Activated T-cell treated with anti-CD3 and anti-CD28 coated beads, Interleukin-2, amount 50 U/mL, for 4 hours (primary cell): Measurements from ENCODE around the gene TPM1. TPM values are rescaled to one million over a fixed set of nuclear protein-coding genes. Genes with fewer than 3 reads are reported as not detected.
A peak's percentile ranks its signal among the peaks of the same experiment; 100 is the strongest.
"Not testable (repeated sequence)": the region's sequence is repeated elsewhere in the genome, so short reads cannot be mapped to it uniquely, and the experiment has no call there.

ENCODE experiments used
- ATAC-seq, 2 donors: fragments of 200-7000 bp; cut with Tn5 transposase; one replicate each; pipeline ENCODE4 v1.10.0; 2021
- DNase-seq: peaks from one replicate; pipeline ENCODE4 v3.0.0-alpha.2; 2020
- H3K27me3 Mint-ChIP-seq: one replicate; pipeline ENCODE4 v1.8.0; 2021; ENCODE audit warnings: low read depth, mixed read lengths
- H3K36me3 Mint-ChIP-seq: one replicate; pipeline ENCODE4 v1.8.0; 2022; ENCODE audit warnings: mixed read lengths; ENCODE audit not compliant: insufficient read depth
- H3K4me1 Mint-ChIP-seq: one replicate; pipeline ENCODE4 v1.8.0; 2021; ENCODE audit warnings: low read depth, mixed read lengths
- H3K4me3 Mint-ChIP-seq: one replicate; pipeline ENCODE4 v1.8.0; 2021; ENCODE audit warnings: mild to moderate bottlenecking, moderate library complexity, mixed read lengths
- H3K9me3 Mint-ChIP-seq: one replicate; pipeline ENCODE4 v1.8.0; 2021; ENCODE audit warnings: mixed read lengths
- total RNA-seq, 3 donors: library from RNA; stranded (reverse); gene quantifications; one replicate each; pipeline ENCODE4 v1.2.1, GENCODE V29; 2021

Gene TPM1
- total RNA-seq: 10 to 100 TPM in 1 of 3 donors, 1 to 10 TPM in 2; 9.5 to 11.4 (median 9.5) TPM

DNA sequence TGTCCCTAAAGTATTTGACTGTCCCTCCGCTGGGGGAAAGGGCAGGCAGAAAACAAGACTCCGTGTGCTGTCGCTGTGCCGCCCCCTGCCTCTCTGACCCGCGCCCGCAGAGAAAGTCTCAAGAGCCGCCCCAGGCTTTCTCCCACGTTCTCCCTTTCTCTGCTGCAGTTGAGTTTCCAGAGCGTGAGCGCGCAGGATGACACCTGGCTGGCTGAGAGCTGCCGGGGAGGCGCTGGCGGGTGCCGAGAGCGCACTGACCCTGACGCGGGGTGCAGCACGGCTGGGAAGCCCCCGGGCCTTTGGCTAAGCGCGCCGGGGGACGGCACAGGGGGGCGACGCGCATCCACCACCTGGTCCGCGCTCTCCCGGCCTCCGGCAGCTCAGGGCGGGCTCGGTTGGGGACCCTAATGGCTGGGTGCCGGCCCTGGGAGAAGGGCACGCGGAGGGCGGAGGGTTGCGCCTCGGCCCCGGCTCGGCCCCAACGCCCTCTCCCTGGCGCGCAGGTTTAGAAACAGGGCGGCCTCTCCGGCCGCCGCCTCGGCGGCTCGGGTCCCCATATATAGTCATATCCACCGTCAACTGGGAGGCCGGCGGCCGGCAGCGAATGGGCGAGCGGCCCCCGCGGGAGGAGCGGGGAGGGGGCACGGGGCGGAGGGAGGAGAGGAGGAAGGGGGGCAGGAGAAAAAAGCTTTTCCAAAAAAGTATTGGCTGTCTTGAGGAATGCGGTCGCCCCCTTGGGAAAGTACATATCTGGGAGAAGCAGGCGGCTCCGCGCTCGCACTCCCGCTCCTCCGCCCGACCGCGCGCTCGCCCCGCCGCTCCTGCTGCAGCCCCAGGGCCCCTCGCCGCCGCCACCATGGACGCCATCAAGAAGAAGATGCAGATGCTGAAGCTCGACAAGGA lies at the start of gene TPM1:
TPM1 (plus strand) TSS at position 774 of the 903 bp plus-strand sequence; CDS start at position 857, 83 bp downstream.
- Mint-ChIP-seq H3K36me3 (no peaks in the 10 kb centered on the region), H3K9me3 (no peaks in the 10 kb centered on the region), H3K4me3 (peak within 1 kb of the TSS; percentile 71), H3K4me1 (peaks cover 8% of the 10 kb centered on the region), H3K27me3 (peaks cover 62% of the 10 kb centered on the region)
- ATAC-seq: peak; percentile 54 to 57
- DNase-seq: no peak

GRCh38 chr15:62993066-62993465 lies 49.5 kb upstream of the TPM1 start:
- no peaks in the 10 kb centered on the region for H3K36me3 Mint-ChIP-seq
- H3K4me1 Mint-ChIP-seq: no peaks in the 10 kb centered on the region
- peaks cover 24% of the 10 kb centered on the region for H3K27me3 Mint-ChIP-seq
- ATAC-seq (no peak), DNase-seq (no peak)
- no peaks in the 10 kb centered on the region for H3K9me3 Mint-ChIP-seq
- H3K4me3 Mint-ChIP-seq: no peak overlapping the region

DNA sequence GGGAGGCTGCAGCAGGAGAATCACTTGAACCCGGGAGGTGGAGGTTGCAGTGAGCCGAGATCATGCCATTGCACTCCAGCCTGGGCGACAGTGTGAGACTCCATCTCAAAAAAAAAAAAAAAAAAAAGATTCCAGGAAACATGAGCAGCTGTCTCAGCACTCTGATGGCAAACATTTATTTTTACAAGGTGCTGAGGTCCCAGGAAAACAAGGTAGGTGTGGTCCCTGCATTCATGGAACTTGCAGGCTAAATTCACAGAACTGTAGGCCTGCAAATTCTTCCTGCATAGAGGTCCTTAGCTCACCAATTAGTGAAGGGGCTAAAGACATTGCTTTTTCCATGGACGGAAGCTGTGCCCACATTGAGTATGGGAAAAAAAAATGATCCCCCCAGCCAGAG lies 48.9 kb upstream of the TPM1 start:
- peaks cover 20% of the 10 kb centered on the region for H3K27me3 Mint-ChIP-seq
- not testable (repeated sequence) for DNase-seq, H3K4me1 Mint-ChIP-seq, H3K9me3 Mint-ChIP-seq, H3K36me3 Mint-ChIP-seq, H3K4me3 Mint-ChIP-seq, ATAC-seq

GRCh38 chr15:62994439-62994838 lies 48.1 kb upstream of the TPM1 start:
- peaks cover 15% of the 10 kb centered on the region for H3K27me3 Mint-ChIP-seq
- DNase-seq (no peak), ATAC-seq (no peak)
- no peaks in the 10 kb centered on the region for H3K36me3 Mint-ChIP-seq
- H3K4me1 Mint-ChIP-seq: no peaks in the 10 kb centered on the region
- H3K4me3 Mint-ChIP-seq: no peak overlapping the region
- H3K9me3 Mint-ChIP-seq: no peaks in the 10 kb centered on the region

DNA sequence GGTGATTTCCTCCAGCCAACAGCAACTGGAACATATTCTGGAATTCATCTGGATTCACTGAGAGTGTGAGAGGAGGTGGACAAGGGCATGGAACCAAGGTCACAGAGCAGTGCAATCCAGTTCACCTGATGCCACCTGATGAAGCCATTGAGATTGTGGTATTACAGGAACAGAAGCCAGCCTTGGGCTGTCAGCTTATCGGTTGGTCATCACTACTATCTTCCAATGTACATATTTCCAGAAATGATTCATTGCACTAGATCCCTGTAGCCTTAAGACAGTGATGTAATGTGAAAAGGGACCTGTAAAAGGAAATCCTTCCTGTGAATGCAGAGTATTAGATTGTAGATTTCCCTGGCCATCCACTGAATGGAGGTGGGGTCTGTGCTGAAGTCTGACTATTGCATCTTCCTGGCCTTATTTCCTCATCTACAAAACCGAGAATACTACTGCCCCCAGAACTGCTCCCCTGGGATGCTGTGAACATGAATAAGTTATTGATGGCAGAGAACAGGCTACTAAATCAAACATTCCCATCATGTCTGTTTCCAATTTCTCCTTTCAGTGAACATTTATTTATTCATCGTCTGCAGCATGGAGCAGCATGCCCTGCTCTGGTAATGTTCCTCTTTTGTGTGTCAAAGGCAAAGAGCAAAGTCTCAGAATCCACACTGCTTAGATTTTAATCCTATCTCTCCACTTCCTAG lies 47.4 kb upstream of the TPM1 start:
- Mint-ChIP-seq H3K9me3 (no peaks in the 10 kb centered on the region), H3K36me3 (no peaks in the 10 kb centered on the region), H3K27me3 (peaks cover 11% of the 10 kb centered on the region), H3K4me3 (no peak overlapping the region), H3K4me1 (no peaks in the 10 kb centered on the region)
- no peak for ATAC-seq
- DNase-seq: no peak

DNA sequence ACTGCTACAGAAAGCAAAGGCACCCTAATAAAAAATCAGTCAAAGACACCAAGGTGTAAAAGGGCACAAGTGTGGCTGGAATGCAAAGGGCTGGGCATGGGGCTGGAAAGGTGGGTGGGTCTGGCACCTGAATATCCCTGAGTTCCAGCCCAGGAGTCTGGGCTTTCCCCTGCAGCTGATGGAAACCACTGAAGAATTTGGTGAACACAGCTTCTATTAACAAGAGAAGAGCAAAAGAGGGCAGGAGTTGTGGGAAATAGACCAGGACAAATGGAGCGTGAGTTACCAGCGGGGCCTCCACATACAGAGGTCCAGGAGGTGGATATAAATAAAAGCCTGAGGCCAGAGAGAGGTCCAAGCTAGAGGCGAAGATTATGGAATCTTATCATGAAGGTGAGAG lies 45.1 kb upstream of the TPM1 start:
- H3K36me3 Mint-ChIP-seq: no peaks in the 10 kb centered on the region
- H3K4me3 Mint-ChIP-seq: no peak overlapping the region
- H3K9me3 Mint-ChIP-seq: no peaks in the 10 kb centered on the region
- H3K27me3 Mint-ChIP-seq: peaks cover 9% of the 10 kb centered on the region
- ATAC-seq (no peak), DNase-seq (no peak)
- H3K4me1 Mint-ChIP-seq: no peaks in the 10 kb centered on the region

DNA sequence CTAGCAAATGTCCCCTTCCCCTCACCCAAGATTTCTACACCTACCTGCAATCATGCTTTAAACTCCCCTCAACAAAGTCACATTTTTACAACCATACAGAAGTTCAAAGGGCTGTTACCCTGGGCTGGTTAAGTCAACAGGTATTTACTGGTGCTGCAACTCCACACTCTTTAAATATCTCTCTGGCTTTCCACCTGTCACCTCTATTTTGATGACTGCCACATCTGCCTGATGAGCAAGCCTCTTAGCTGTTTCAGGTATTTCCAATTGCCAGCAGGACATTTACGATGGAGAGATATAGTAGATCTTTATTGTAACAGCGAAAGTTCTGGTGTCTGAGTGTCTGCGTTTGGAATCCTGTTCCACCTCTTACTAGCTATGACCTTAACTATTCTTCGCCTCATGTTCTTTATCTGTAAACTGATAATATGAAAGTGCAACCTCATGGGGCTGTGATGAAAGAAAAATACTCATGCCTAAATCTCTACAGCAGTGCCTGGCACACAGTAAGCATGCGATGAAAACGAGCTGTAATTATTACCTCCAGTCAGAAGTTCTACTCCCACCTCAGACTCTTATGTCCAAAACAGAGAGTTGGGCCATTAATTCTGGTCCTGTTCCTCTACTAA lies 44.2 kb upstream of the TPM1 start:
- no peak for ATAC-seq
- H3K4me1 Mint-ChIP-seq: no peaks in the 10 kb centered on the region
- no peak for DNase-seq
- no peaks in the 10 kb centered on the region for H3K36me3 Mint-ChIP-seq
- H3K27me3 Mint-ChIP-seq: peaks cover 4% of the 10 kb centered on the region
- no peaks in the 10 kb centered on the region for H3K9me3 Mint-ChIP-seq
- H3K4me3 Mint-ChIP-seq: no peak overlapping the region

GRCh38 chr15:62999178-62999577 lies 43.4 kb upstream of the TPM1 start:
- DNase-seq (no peak), ATAC-seq (no peak)
- H3K4me3 Mint-ChIP-seq: no peak overlapping the region
- H3K27me3 Mint-ChIP-seq: peaks cover 4% of the 10 kb centered on the region
- no peaks in the 10 kb centered on the region for H3K36me3 Mint-ChIP-seq
- H3K9me3 Mint-ChIP-seq: no peaks in the 10 kb centered on the region
- no peaks in the 10 kb centered on the region for H3K4me1 Mint-ChIP-seq

DNA sequence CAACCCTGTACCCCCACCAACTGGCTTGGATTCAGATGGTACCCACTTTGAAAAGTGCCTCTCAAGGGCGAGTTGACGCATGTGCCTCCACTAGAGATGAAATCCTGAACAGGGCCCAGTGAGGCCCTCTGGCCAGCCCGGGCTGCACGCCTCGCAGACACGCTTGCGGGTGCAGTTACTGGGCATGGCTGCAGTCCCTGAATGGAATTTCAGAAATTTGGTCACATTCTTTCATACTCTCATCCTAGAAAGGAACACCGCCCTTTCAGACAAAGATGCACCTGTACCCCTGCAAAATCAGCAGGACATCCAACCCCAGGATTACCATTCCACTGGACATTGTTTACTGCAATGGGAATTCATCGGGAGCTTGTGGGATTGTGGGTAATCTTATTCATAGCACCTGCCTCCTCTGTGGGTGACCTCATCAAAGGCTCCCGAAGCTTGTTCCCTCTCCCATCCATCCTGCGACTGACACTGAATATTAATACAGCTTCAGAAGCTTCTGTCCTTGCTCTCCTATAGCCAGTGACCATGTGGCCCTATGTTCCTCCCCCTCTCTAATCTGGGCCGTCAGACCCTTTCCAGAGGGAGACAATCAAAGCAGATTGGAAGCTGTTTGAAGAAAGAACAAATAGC lies 42.5 kb upstream of the TPM1 start:
- ATAC-seq (no peak), DNase-seq (no peak)
- Mint-ChIP-seq H3K36me3 (no peaks in the 10 kb centered on the region), H3K4me3 (no peak overlapping the region), H3K27me3 (peaks cover 4% of the 10 kb centered on the region), H3K4me1 (no peaks in the 10 kb centered on the region), H3K9me3 (no peaks in the 10 kb centered on the region)

GRCh38 chr15:63000706-63001105 lies 41.8 kb upstream of the TPM1 start:
- H3K36me3 Mint-ChIP-seq: no peaks in the 10 kb centered on the region
- DNase-seq: no peak

DNA sequence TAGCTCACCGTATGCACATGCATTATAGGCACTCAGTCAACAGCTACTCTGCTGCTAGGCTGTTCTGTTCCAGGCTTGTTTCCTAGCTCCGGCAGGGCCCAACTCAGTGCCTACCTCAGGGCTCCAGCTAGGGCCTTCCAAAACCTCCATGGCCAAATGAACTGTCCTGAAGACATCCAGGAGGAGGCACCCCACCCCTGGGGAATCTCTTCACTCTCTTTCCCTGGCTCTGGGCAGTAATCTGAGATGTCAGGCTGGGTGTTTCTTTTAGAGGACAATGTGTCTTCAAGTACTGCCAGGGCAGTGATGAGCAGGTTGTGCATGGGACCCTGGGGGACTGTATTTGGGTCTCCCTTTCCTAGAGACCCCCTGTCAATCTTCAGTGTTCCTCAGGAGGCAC lies 38.3 kb upstream of the TPM1 start:
- peaks cover 6% of the 10 kb centered on the region for H3K27me3 Mint-ChIP-seq
- no peaks in the 10 kb centered on the region for H3K9me3 Mint-ChIP-seq
- ATAC-seq (no peak), DNase-seq (no peak)
- no peak overlapping the region for H3K4me3 Mint-ChIP-seq
- no peaks in the 10 kb centered on the region for H3K4me1 Mint-ChIP-seq
- no peaks in the 10 kb centered on the region for H3K36me3 Mint-ChIP-seq

More at GRCh38 chr15:63000706-63001105, 41.8 kb upstream of the TPM1 start:
- ATAC-seq: no peak
- H3K4me3 Mint-ChIP-seq: no peak overlapping the region
- H3K4me1 Mint-ChIP-seq: no peaks in the 10 kb centered on the region
- H3K27me3 Mint-ChIP-seq: peaks cover 4% of the 10 kb centered on the region
- H3K9me3 Mint-ChIP-seq: no peaks in the 10 kb centered on the region

DNA sequence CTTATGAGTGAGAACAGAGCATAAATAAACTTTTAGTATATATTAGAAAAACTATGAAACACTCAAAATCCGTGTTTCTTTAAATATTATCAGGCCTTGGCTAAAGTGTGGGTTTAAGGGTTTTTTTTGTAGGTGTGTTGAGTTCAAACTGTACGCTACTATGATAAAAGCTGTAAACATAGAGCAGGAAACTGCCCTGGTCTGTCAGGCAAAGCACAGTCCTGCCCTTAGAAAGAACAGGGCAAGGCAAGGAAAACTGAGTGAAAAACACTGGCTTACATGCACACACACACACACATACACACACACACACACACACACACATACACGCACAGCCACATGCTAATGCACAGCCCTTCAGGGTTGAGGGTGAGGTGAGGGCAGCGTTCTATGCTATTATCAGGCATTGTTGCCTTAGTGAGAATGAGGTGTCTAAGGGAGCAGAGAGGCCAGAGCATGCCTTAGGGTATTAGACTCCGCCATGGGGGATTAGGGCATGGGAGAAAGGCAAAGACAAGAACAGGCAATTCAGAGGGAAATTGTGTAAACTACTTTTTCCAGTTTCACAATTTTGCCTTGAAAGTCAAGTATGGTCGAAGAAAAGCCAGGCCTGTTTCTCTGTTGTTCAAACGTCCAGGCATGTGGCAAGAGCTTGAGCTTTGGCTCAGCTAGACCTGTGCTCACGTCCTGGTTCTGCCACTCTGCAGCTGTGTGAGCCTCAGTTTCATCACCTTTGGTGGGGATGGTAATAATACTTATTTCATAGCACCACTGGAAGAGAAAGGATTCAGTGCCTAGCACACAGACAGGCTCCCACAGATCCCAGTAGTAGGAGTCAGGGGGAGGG lies 36.3 kb upstream of the TPM1 start:
- DNase-seq (no peak), ATAC-seq (no peak)
- Mint-ChIP-seq H3K4me3 (no peak overlapping the region), H3K4me1 (no peaks in the 10 kb centered on the region), H3K27me3 (peaks cover 6% of the 10 kb centered on the region), H3K9me3 (no peaks in the 10 kb centered on the region), H3K36me3 (no peaks in the 10 kb centered on the region)

DNA sequence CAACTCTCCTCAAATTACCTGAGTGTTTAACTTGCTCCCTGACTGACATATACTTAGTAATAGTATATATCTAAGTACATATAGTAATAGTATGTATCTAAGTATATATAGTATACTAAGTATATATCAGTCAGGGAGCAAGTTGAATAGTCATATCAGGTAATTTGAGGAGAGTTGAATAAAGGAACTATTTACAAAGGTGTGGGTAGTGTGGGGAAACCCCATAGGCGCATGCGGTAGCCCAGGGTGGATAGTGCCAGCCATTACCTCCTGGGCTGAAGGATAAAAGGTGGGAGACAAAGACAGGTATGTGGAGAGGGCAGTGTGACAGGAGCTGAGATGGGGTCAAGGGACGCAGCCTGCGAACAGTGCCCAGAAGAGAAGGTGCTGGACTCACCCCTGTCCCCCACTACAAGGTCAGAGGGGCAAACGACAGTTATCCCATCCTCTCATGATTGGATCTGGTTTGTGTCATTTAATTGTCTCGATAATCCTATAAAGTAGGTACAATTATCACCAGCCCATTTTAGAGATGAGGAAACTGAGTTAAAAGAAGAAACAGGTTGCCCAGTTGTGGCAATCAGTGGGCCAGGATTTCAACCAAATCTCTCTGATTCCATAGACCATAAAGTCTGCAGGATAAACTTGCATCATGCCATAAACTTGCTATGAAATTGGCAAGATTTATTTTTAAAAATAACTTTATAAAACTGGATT lies 34.1 kb upstream of the TPM1 start:
- ATAC-seq (no peak), DNase-seq (no peak)
- Mint-ChIP-seq H3K27me3 (peaks cover 1% of the 10 kb centered on the region), H3K4me3 (no peak overlapping the region), H3K36me3 (no peaks in the 10 kb centered on the region), H3K9me3 (no peaks in the 10 kb centered on the region), H3K4me1 (no peaks in the 10 kb centered on the region)
